Measurements from ENCODE around the gene KRTAP4-7.

GRCh38 chr17:41133880-41134735, 50.2 kb downstream of the KRTAP4-7 start:
- no peak for TF ChIP-seq POLR2A (IDR thresholded peaks at IDR 0.05)
- TF ChIP-seq CTCF (IDR thresholded peaks at IDR 0.05) = no peak
